ENCODE results near the gene SPRR2D. TPM values are rescaled to one million over a fixed set of nuclear protein-coding genes. Genes with fewer than 3 reads are reported as not detected.

SPRR2D gene
- total RNA-seq, 3 donors from 2014 or later = not detected

DNA sequence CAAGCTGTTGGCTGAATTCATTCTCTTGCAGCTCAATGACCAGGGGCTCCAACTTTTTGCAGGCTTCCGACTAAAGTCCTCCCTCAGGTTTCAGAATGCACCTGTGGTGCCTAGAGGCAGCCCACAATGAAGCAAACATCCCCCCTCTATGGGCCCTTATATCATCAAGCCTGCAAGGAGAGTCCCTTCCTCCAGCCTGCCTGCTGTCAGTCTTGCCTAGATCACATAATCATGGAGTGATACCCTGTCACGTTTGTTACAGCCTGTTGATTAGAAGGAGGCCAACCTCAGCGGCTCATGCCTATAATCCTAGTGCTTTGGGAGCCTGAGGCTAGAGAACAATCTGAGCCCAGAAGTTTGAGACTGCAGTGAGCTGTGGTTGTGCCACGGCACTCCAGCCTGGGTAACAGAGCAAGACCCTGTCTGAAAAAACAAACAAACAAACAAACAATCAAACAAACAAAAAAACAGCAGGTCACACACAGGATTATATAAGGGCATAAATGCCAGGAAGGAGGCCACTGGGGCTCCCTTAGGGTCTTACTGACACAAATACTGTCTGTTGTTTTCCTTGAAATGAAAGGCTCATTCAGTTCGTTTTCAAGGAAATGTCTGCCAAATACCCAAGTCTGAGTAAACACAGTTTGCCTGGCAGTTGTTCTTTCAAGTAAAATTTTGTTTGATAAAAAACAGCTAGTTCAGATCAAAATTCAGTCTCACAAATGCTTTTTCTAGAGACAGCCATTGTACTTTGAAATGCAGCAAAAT, 44.1 kb downstream of the SPRR2D start:
- Histone ChIP-seq H3K4me3 (no peak overlapping the region), H3K27ac (no peak overlapping the region), H3K9me3 (peaks cover 0 to 10% of the 10 kb centered on the region in 2 donors), H3K27me3 (no peaks in the 10 kb centered on the region), H3K36me3 (no peaks in the 10 kb centered on the region), H3K4me1 (no peaks in the 10 kb centered on the region)
- TF ChIP-seq POLR2AphosphoS5 (IDR thresholded peaks at IDR 0.05) = no peak
- TF ChIP-seq POLR2A (IDR thresholded peaks at IDR 0.05) = no peak
- no peak for TF ChIP-seq CTCF (IDR thresholded peaks at IDR 0.05)
- intact Hi-C loops (cut with DNase I; ENCODE audit: low total_unique reads) = no loop called here
- DNase-seq (ENCODE audit: low spot score in 2 of 2) = no peak

DNA sequence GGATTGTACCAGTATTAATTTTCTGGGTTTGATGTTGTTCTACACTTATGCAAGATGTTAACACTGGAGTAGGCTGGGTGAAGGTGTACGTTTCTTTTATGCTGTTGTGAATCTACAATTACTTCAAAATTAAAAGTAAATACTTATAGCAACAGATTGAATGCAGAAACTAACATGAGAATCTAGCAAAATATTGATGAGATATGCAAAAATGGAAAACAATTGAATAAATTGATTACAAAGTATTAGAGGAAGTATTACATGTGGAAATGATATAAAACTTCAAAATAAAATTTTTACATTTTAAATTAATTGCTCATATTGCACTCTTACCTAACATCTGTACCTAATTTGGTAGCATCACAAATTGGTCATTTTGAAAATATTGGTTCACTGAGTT, 45.1 kb downstream of the SPRR2D start:
- TF ChIP-seq CTCF (IDR thresholded peaks at IDR 0.05) = no peak
- no peak for TF ChIP-seq POLR2A (IDR thresholded peaks at IDR 0.05)
- TF ChIP-seq POLR2AphosphoS5 (IDR thresholded peaks at IDR 0.05) = no peak
- H3K36me3 ChIP-seq = no peaks in the 10 kb centered on the region
- H3K4me3 ChIP-seq = no peak overlapping the region
- no peaks in the 10 kb centered on the region for H3K4me1 ChIP-seq
- no peak for DNase-seq (ENCODE audit: low spot score in 2 of 2)
- no peaks in the 10 kb centered on the region for H3K27me3 ChIP-seq
- peaks cover 0 to 10% of the 10 kb centered on the region in 2 donors for H3K9me3 ChIP-seq
- intact Hi-C loops (cut with DNase I; ENCODE audit: low total_unique reads) = no loop called here
- no peak overlapping the region for H3K27ac ChIP-seq

- TF ChIP-seq CTCF (IDR thresholded peaks at IDR 0.05) = no peak
- Histone ChIP-seq H3K4me3 (no peak overlapping the region), H3K9me3 (peaks cover 0 to 10% of the 10 kb centered on the region in 2 donors), H3K27ac (no peak overlapping the region), H3K27me3 (no peaks in the 10 kb centered on the region), H3K4me1 (no peaks in the 10 kb centered on the region), H3K36me3 (no peaks in the 10 kb centered on the region)
- intact Hi-C loops (cut with DNase I; ENCODE audit: low total_unique reads) = no loop called here
- no peak for DNase-seq (ENCODE audit: low spot score in 2 of 2)
Measured at GRCh38 chr1:152993186-152993585, 47.7 kb downstream of the SPRR2D start.

Other genes starting within 250 kb of the SPRR2D start
- gene LCE1D, start 244.4 kb downstream of the SPRR2D start, total RNA-seq = not detected
- not detected for gene LCE1C, start 234.5 kb downstream of the SPRR2D start, total RNA-seq
- not detected for gene LCE1B, start 229.1 kb downstream of the SPRR2D start, total RNA-seq
- gene LCE1A, start 213.6 kb downstream of the SPRR2D start, total RNA-seq = not detected
- gene LCE6A, start 198.3 kb downstream of the SPRR2D start, total RNA-seq = not detected
- gene LCE7A, start 181.1 kb downstream of the SPRR2D start, total RNA-seq = not detected
- not detected for gene SMCP, start 162.8 kb downstream of the SPRR2D start, total RNA-seq
- not detected for gene IVL, start 132.6 kb downstream of the SPRR2D start, total RNA-seq
- gene SPRR5, start 93.9 kb downstream of the SPRR2D start, total RNA-seq = not detected
- gene SPRR4, start 70.5 kb downstream of the SPRR2D start, total RNA-seq = not detected
- gene SPRR1A, start 57.0 kb downstream of the SPRR2D start, total RNA-seq = not detected
- gene SPRR3, start 39.4 kb downstream of the SPRR2D start, total RNA-seq = not detected
- gene SPRR1B, start 9.9 kb downstream of the SPRR2D start, total RNA-seq = not detected
- gene SPRR2A, start 16.4 kb upstream of the SPRR2D start, total RNA-seq = not detected
- gene SPRR2B, start 30.5 kb upstream of the SPRR2D start, total RNA-seq = not detected
- not detected for gene SPRR2E, start 53.4 kb upstream of the SPRR2D start, total RNA-seq
- not detected for gene SPRR2F, start 72.4 kb upstream of the SPRR2D start, total RNA-seq
- gene SPRR2G, start 109.8 kb upstream of the SPRR2D start, total RNA-seq = not detected
- gene LELP1, start 162.3 kb upstream of the SPRR2D start, total RNA-seq = not detected
- gene PRR9, start 176.5 kb upstream of the SPRR2D start, total RNA-seq = not detected
- not detected for gene LORICRIN, start 218.6 kb upstream of the SPRR2D start, total RNA-seq